ENCODE measurements around the gene SNCAIP. TPM values are rescaled to one million over a fixed set of nuclear protein-coding genes. Genes with fewer than 3 reads are reported as not detected.

SNCAIP gene
- total RNA-seq, 4 donors from 2014 or later = 0.83 to 4.2 (median 2.9) TPM

DNA sequence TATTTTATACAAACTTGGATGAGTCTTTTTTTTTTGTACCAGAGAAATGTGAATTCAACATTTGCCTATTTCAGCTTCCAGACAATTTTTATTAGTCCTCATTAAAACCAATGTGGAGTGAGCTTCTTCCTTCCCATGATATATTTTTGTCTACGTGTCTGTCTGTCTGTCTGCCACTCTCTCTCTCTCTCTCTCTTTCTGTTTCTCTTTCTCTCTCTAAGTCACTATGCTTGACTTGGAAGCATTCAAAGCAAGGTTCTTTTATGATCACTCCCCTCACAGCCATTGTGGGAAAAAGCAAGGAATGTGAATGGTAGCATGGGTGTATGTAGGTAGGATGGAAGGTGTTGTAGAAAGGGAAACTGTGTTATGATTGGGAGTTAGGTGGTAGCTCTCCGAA, 80.2 kb downstream of the SNCAIP start:
- 84% methylated on average over 2 of the region's 2 CpGs for WGBS
- no peak for TF ChIP-seq EP300 (IDR thresholded peaks at IDR 0.05)
- TF ChIP-seq POLR2AphosphoS5 (IDR thresholded peaks at IDR 0.05) = no peak
- TF ChIP-seq POLR2A (IDR thresholded peaks at IDR 0.05; ENCODE audit: low read depth) = no peak
- TF ChIP-seq, protein P1, sequence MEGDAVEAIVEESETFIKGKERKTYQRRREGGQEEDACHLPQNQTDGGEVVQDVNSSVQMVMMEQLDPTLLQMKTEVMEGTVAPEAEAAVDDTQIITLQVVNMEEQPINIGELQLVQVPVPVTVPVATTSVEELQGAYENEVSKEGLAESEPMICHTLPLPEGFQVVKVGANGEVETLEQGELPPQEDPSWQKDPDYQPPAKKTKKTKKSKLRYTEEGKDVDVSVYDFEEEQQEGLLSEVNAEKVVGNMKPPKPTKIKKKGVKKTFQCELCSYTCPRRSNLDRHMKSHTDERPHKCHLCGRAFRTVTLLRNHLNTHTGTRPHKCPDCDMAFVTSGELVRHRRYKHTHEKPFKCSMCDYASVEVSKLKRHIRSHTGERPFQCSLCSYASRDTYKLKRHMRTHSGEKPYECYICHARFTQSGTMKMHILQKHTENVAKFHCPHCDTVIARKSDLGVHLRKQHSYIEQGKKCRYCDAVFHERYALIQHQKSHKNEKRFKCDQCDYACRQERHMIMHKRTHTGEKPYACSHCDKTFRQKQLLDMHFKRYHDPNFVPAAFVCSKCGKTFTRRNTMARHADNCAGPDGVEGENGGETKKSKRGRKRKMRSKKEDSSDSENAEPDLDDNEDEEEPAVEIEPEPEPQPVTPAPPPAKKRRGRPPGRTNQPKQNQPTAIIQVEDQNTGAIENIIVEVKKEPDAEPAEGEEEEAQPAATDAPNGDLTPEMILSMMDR (IDR thresholded peaks at IDR 0.05) = no peak
- Histone ChIP-seq H3K36me3 (no peaks in the 10 kb centered on the region), H3K4me1 (peaks cover 0 to 36% (median 30%) of the 10 kb centered on the region in 4 donors), H3K4me3 (no peak overlapping the region), H3K9me3 (no peaks in the 10 kb centered on the region), H3K27me3 (no peaks in the 10 kb centered on the region), H3K27ac (replicated peaks in 1 of 4) (no peak overlapping the region)
- no peak for DNase-seq (ENCODE audit: extremely low spot score)
- intact Hi-C loops (cut with DNase I) = no loop called here

DNA sequence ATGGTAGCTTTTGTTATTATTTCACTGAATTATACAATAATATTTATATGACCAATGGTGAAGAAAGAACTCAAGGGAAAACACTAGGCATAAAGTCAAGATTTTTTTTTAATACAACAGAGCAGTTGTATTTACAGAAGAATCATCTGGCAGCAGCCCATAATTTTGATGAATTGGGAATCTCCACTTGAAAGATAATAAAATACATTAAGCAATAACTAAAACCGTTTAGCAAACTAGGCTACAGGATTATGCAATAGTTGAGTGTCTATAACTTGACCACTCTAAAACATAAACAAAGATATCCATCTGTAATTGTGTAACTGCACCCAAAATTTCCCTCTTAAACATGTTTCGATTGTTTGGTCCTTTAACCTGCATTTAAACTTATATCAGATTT, 80.8 kb downstream of the SNCAIP start:
- Histone ChIP-seq H3K27ac (replicated peaks in 1 of 4) (no peak overlapping the region), H3K4me3 (no peak overlapping the region), H3K4me1 (peaks cover 0 to 36% (median 30%) of the 10 kb centered on the region in 4 donors), H3K27me3 (no peaks in the 10 kb centered on the region), H3K9me3 (no peaks in the 10 kb centered on the region), H3K36me3 (no peaks in the 10 kb centered on the region)
- 42% methylated on average over 2 of the region's 2 CpGs for WGBS
- DNase-seq (ENCODE audit: extremely low spot score) = no peak
- no peak for TF ChIP-seq POLR2AphosphoS5 (IDR thresholded peaks at IDR 0.05)
- TF ChIP-seq, protein P1 (IDR thresholded peaks at IDR 0.05) = no peak
- no peak for TF ChIP-seq EP300 (IDR thresholded peaks at IDR 0.05)
- TF ChIP-seq POLR2A (IDR thresholded peaks at IDR 0.05; ENCODE audit: low read depth) = no peak
- intact Hi-C loops (cut with DNase I) = no loop called here

GRCh38 chr5:122394284-122394930, 82.4 kb downstream of the SNCAIP start:
- DNase-seq (ENCODE audit: extremely low spot score) = no peak
- intact Hi-C loops (cut with DNase I) = no loop called here
- Histone ChIP-seq H3K36me3 (no peaks in the 10 kb centered on the region), H3K27ac (replicated peaks in 1 of 4) (no peak overlapping the region), H3K27me3 (no peaks in the 10 kb centered on the region), H3K4me3 (no peak overlapping the region), H3K4me1 (peaks cover 0 to 36% (median 30%) of the 10 kb centered on the region in 4 donors), H3K9me3 (no peaks in the 10 kb centered on the region)
- TF ChIP-seq POLR2AphosphoS5 (IDR thresholded peaks at IDR 0.05) = no peak
- TF ChIP-seq POLR2A (IDR thresholded peaks at IDR 0.05; ENCODE audit: low read depth) = no peak
- TF ChIP-seq, protein P1 (IDR thresholded peaks at IDR 0.05) = no peak
- TF ChIP-seq EP300 (IDR thresholded peaks at IDR 0.05) = no peak
- WGBS = 60% methylated on average over 6 of the region's 6 CpGs

GRCh38 chr5:122398016-122398415, 86.0 kb downstream of the SNCAIP start:
- TF ChIP-seq POLR2AphosphoS5 (IDR thresholded peaks at IDR 0.05) (no peak), EP300 (IDR thresholded peaks at IDR 0.05) (no peak), POLR2A (IDR thresholded peaks at IDR 0.05; ENCODE audit: low read depth) (no peak)
- TF ChIP-seq, protein P1 (IDR thresholded peaks at IDR 0.05) = no peak
- Histone ChIP-seq H3K9me3 (no peaks in the 10 kb centered on the region), H3K4me3 (no peak overlapping the region), H3K27me3 (no peaks in the 10 kb centered on the region), H3K27ac (replicated peaks in 1 of 4) (no peak overlapping the region), H3K4me1 (peaks cover 0 to 24% (median 19%) of the 10 kb centered on the region in 4 donors), H3K36me3 (no peaks in the 10 kb centered on the region)
- DNase-seq (ENCODE audit: extremely low spot score) = no peak
- 93% methylated on average over 2 of the region's 2 CpGs for WGBS
- intact Hi-C loops (cut with DNase I) = no loop called here

- Histone ChIP-seq H3K4me3 (no peak overlapping the region), H3K4me1 (peaks cover 0 to under 1% (median 0%) of the 10 kb centered on the region in 4 donors), H3K36me3 (no peaks in the 10 kb centered on the region), H3K27ac (replicated peaks in 1 of 4) (no peak overlapping the region), H3K9me3 (no peaks in the 10 kb centered on the region), H3K27me3 (no peaks in the 10 kb centered on the region)
- 94% methylated on average over 1 of the region's 1 CpG for WGBS
- TF ChIP-seq POLR2A (IDR thresholded peaks at IDR 0.05; ENCODE audit: low read depth) = no peak
- TF ChIP-seq EP300 (IDR thresholded peaks at IDR 0.05) = no peak
- no peak for TF ChIP-seq POLR2AphosphoS5 (IDR thresholded peaks at IDR 0.05)
- TF ChIP-seq, protein P1 (IDR thresholded peaks at IDR 0.05) = no peak
- intact Hi-C loops (cut with DNase I) = no loop called here
- DNase-seq (ENCODE audit: extremely low spot score) = no peak
Measured at GRCh38 chr5:122400341-122400740, 88.3 kb downstream of the SNCAIP start.
